ENCODE results near the gene HOXD3.

HOXD3 gene

DNA sequence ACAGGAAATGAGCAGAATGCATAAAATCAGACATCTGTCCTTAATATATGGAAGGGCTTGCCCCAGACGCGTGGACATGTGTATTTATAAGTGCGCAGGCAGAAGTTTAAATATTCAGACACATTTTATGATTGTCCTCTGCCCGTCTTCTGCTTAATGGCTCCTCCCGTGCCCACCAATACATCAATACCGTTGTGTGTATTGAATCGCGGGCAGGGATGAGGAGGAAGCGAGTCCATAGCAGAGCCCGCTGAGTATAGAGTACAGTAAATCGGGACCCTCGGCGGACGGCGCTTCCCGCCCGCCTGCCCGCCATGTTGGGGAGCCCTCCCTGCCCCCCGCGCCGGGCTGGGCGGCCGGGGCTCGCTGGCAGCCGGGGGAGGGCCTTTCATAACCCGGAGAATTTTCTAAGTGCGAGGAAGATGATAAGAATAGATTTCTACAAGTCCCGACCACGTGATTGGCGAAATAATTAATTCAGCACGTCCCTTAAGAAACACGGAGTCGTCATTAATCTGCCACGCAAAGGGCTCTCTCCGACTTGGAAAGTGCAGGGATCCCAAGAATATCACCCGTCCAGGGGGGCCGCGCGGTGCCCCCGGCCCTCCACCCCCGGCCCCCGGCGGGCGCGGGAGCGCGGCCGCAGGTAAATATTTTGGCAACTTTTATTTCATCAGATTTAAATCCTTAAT lies at the start of gene HOXD3:
HOXD3 (plus strand) TSS at position 501 of the 692 bp plus-strand sequence. CDS start 11,808 bp downstream, outside the sequence.
- no peak for DNase-seq

DNA sequence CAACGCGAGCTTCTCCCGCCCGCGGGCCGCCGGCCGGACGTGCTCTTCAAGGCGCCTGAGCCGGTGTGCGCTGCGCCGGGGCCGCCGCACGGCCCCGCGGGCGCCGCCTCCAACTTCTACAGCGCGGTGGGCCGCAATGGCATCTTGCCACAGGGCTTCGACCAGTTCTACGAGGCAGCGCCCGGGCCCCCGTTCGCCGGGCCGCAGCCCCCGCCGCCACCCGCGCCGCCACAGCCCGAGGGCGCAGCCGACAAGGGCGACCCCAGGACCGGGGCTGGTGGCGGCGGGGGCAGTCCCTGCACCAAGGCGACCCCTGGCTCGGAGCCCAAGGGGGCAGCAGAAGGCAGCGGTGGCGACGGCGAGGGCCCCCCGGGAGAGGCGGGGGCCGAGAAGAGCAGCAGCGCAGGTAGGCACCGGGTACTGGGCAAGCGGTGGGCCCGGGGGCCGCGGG lies 49.4 kb upstream of the HOXD3 start:
- no peak for DNase-seq

DNA sequence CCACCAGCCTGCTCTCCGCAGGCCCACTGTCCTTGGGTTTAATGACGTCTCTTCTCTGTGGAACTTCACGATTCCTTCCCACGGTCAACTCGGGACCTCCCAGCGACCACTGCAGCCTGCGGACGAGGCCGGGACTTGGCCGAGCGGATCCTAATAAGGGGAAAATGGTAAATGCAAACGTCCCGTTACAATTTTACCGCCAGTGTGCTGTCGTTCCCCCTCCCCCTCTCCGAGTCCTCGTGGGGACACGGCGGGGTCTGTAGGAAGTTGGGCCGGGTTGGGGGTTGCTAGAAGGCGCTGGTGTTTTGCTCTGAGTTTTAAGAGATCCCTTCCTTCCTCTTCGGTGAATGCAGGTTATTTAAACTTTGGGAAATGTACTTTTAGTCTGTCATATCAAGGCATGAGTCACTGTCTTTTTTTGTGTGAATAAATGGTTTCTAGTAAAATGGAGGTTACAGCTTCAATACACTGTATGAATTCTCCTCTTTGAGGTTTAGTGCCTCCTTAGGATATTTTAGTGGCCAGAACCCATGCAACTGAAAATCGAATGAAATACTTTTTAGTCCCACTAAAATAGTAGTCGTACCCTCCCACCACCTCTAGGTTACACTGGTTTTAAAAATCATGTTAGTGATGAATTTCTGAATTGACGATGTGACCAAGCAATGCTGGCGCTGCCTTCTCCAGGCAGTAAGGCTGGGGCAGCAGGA lies 47.8 kb upstream of the HOXD3 start:
- no peak for DNase-seq

DNA sequence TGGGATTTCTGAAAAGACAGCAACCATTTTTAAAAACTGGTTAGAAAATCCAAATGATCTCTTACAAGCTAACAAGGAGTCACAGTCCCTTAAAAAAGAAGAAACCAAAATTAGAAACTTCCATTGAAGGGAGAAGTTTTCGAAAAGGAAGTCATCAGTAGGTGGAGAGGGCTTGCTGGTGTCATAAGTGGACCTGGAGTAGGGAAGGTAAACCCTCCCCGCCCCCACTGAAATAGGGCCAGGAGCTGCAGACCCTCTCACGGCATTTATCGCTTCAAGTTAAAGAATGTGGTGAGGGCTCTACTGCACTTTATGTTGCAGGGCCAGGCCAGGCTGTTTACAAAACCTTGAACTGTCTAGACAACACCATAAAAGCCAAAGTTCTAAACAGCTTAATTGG lies 47.2 kb upstream of the HOXD3 start:
- no peak for DNase-seq

DNA sequence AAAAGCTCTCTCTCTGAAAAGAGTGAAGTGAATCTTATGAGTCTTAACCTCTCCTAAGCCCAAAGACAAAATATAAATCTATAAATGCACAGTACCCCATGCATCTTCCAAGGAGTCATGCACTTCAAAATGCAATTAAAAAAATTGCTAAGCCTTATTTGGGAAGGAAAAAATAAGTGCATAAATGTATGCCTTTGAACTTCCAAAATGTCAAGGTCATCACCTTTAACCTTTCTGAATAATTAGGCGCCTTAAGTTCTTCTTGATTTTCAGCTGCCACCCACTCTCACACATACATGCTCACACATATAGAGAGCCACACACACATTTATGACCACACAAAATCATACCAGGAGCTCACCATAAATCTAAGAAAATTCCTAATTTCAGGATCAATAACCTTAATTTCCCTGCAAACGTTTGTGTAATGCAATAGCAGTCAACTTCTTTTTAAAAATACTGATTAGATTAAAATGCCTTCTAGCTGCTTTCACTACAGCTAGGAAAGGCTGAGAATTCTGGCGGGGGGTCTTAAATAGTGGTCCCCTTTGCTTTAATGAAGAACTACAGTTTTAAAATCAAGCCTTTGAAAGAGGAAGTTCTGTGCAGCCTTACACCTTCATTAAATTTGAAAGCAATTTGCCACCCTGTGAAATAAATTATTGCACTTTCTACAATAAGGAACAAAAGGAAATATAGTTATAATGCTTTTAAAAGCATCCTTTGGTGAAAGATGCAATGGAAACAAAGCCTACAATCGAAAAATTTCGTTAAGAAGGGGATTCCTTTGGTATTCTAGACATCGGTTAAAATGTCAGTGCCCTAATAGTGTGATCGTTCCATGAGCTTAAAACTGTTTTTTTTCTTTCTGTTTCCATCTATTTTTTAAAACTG lies 46.4 kb upstream of the HOXD3 start:
- DNase-seq: no peak

DNA sequence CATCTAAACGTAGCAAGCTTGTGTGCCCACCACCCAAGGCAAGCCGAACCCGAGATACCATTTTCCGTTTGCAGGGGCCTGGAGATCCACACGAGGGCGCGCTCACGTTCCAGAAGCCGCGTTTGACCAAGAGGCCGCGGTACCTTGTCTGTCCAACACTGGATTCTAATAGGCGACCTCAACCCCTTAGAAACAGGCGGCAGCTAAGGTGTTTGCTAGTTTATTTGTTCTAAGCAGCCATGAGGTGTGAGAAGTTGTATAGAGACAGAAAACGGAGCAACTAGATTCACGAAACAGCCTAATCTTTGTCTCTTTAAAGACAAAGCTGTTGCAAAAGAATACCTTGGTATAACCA lies 45.8 kb upstream of the HOXD3 start:
- DNase-seq: no peak

DNA sequence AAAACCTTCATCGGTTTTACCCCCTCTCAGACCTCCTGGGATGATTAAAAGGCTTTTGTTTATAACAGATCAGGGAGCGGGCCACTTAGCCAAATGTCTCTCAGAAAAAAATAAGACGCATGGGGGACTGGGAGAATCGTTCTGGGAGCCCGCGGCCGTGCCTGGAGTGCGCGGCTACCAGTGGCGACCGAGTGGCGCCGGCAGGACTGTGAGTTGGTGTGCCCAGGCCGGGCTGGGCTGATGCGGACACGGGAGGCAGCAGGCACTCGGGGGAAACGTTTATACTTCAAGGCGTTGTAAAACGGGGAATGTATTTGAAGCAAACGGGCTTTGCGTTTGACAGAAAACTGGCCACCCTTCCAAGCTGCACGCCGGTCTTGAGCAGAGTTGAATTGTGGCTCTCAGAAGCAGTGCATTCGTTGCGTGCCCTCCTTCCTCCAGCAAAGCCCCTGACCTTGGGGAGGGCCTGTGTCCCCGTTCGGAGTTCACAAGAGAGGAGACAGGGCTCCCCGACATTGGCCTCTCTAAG lies 45.2 kb upstream of the HOXD3 start:
- no peak for DNase-seq

DNA sequence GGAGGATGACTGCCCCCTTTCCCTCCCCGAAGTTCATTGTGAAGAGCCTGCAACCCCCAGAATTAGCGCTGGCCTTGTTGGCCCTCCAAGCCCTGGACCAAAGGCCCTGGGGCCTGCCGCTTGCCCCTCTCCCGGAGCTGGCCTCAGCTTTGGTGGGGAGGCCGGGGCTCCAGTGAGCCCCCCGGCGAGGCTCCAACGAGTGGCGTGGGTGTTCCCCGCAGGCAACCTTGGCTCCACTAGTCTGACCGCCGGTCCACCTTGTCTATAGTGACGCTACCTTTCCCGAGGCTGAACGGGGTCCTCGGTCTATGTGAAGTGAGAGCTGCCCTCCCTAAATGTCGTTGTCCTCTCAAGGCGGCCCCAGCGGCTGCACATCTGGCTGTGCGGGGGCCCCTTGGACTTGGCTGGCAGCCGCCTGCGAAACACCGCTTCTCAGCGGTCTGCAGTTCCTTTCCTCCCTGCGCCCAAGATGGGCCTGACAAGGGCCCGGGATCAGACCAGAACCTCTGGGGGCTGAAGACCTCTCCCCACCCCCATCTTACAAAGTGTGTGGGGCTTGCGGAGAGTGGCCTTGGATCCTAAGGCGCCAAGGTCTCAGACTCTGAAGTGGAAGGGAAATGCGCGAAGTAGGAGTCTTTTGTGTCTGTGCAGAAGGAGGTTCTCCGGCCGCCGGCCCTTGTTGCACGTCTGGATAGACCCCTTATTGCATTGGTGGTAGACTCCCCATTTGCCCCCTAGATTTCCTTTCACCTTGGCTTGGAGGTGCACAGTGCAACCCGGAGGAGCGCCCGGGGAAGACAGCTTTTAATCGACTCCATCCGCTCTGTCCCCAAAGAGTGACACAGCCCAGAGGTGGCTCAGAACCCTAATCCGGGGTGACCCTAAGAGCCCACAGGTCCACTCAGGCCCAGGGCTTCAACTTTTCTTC lies 44.5 kb upstream of the HOXD3 start:
- DNase-seq: no peak

DNA sequence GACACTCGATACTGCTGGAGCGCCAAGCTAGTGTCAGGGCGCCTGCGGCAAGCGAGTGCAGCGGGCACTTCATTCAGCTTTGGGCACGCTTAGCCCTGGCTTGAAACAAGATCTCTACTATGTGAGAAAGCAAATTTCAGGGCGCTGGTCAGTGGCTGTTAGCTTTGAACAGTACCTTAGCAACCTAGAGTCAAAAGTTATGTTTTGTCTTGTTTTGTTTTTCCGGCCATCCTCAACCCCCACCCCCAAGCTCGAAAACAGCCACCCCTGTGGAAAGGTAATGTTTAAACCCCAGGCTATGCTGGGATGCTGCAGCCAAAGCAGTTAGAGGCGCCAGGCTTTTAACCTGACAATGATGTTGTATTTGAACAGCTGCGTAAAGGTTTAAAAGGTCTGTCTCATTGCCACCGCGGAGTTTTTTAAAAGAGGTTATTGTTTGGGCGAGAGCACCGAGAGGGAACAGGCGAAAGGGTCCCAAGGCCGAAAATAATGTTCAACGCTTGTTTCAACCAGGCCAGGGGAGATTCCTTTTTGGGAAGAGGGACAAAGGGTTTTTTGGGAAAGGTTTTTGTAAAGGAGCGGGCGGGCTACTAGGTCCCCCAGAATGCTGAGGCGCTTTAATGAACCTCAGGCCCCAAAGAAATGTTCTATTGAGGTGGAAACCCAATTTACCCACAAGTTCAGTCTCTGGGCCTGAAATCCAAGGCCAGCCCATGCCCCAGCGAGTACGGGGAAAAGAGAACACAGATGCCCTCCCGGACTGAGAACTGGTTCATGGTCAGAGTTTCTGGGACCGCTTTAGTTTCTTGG lies 42.8 kb upstream of the HOXD3 start:
- no peak for DNase-seq

DNA sequence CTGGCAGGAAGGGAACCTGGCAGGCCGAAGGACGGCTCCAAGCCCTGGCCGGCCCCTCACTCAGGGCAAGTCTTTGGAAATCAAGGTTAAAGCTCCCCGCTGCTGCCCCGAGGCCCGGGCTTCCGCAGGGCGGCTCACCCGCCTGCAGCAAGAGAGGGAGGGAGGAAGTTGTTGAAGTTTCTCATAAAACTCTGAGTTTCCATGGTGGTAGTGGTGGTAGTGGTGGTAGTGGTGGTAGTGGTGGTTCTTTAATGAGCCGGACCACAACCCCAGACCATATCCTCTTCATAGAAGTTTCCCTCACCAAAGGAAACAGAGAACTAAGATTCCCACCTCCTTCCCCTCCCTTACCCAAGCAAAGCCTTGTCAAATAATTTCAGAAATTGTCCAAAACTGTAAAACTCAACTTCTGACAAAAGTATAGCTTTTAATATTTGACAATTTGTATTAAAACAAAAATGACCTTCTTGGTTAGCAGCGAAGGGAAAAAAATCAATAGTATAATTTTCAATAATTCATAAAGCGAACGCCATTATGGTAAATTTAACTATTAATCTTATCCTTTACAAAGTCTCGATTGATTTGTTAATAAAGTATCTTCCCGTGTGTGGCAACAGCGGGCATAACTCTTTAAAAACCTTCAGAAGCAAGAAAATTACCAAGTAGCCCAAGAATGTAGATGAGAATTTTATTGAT lies 42.0 kb upstream of the HOXD3 start:
- DNase-seq: no peak

DNA sequence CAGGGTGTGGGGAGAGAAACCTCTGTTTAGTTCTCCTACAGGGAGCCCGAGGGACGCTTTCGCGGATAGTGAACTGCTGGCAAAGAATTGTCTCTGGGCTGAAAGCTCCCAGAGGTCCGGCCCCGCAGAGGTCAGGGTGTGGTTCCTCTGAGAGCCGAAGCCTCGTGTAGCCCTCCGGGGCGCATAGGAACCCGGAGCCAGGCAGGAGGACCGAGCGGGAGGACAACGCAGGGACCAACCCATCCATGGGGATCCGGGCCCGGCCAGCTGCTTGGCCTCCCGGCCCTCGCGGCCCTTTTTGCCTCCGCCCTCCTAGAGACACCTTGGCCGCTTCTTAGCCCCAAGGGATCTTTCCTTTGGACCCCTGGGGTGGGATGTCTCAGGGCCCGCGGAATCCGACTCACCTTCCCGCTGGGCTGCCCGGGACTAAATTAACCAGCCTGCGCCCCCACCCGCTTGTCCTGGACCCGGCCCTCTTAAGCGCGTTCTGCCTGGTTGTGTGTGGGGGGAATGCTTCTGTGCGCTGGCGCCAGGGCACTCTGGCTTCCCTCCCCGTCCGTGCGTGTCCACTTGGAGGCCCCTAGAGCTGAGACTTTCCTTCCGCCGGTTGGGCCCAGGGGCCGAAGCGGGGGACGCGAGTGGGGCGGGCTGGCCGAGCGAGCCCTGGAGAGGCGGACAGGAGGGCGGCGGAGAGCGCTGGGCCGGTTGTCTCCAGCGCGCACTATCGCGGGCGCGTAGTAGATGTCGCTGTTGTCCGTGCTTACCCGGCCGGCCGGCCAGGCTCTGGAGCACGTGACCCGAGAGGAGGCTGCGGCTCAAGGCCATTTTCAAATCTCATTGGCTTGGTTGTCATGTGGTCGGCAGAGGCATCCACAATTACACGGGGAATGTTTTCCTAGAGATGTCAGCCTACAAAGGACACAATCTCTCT lies 41.0 kb upstream of the HOXD3 start, which contains the start of gene HOXD10:
HOXD10 (plus strand) TSS at position 896 of the 931 bp plus-strand sequence. CDS start 56 bp downstream, outside the sequence.
- no peak for DNase-seq

DNA sequence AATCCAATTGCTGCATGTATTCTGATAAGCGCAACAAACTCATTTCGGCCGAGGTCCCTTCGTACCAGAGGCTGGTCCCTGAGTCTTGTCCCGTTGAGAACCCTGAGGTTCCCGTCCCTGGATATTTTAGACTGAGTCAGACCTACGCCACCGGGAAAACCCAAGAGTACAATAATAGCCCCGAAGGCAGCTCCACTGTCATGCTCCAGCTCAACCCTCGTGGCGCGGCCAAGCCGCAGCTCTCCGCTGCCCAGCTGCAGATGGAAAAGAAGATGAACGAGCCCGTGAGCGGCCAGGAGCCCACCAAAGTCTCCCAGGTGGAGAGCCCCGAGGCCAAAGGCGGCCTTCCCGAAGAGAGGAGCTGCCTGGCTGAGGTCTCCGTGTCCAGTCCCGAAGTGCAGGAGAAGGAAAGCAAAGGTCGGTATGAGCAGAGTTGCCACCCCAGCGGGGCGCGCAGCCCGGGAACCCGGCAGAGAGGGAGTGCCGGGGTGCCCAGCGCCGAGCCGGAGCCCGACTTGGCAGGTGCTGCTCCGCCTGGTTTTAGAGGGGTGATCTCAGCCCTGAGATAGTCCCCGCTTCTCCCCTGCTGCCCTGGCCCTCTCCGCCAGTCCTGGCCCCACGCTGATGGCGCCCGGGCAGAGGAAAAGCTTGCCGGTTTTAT lies 39.8 kb upstream of the HOXD3 start:
- no peak for DNase-seq

DNA sequence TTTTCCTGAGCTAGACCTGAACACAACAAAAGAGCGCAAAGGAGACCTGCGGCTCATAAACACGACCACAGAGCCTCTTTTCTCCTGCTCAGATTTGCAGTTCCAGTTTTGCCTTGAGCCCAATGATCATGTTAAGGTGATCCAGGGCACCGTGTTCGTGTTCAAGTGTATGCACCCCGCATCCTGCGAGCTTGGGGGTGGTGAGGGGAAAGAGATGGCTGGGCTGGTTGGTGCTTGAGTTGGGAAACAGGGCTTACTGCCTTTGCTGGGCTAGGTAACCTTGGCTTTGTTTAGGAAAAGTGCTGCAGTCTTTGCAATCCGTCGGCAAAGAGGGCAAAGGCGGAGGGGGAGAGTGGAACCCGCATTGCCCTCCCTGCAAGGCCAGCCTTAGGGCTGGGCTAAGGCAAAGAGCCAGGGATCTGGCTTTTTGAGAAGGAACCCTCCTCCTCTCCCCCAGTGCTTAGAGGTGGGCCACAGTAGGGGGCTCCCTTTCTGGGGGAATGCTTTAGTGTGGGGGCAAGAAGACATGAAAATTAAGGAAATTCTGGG lies 39.2 kb upstream of the HOXD3 start:
- DNase-seq: no peak

DNA sequence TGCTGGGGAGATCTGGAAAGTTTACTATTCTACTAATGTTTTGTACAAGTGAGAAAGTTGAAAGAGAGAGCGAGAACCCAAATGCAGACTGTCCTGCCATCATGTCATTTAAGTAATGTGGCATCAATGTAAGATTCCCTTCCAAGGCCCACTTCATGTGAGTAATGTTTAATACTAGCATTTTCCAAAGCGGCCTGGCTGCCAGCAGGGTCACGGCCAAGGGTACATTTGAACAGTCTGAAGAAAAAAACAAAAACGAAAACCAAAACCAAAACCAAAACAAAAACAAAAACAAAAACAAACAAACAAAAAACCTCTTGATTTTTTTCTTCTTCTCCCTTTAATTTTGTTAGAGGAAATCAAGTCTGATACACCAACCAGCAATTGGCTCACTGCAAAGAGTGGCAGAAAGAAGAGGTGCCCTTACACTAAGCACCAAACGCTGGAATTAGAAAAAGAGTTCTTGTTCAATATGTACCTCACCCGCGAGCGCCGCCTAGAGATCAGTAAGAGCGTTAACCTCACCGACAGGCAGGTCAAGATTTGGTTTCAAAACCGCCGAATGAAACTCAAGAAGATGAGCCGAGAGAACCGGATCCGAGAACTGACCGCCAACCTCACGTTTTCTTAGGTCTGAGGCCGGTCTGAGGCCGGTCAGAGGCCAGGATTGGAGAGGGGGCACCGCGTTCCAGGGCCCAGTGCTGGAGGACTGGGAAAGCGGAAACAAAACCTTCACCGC lies 38.3 kb upstream of the HOXD3 start:
- no peak for DNase-seq

DNA sequence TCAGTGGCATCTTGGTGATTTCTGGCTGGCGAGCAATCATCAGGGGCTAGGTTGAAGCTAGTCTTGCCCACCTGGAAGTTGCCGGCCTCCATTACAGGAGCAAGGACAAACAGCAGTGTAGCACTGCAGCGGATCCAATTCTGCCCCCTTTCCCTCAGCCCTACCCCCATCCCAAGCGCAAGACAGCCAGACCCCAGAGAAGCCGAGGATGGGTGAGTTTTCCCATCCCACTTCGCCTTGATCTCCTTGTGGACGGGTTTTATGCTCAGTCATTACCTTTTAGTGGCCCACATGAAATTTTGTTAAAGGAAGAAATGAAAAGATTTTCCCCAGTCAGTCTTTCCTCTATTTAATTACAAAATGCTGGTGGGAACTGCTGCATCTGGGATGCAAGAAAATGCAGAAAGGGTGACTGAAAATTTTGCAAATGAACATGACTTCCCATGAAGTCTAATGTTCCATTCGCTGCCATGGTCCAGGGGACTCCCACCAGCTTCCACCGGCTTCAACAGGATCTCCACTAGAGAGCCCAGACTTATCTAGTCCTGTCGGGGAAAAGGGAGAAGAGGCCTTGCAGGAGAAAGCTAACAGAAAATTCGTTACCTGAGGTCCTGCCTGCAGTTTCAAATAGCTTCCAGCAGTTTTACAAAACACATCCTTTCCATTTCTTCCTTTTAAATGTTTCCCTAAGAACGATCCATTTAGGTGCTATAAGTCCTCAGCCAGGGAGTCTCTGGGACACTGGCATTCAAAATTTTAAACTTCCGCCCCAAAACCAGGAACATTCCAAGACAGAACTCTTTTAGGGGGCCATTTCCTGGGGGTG lies 36.5 kb upstream of the HOXD3 start:
- DNase-seq: no peak

DNA sequence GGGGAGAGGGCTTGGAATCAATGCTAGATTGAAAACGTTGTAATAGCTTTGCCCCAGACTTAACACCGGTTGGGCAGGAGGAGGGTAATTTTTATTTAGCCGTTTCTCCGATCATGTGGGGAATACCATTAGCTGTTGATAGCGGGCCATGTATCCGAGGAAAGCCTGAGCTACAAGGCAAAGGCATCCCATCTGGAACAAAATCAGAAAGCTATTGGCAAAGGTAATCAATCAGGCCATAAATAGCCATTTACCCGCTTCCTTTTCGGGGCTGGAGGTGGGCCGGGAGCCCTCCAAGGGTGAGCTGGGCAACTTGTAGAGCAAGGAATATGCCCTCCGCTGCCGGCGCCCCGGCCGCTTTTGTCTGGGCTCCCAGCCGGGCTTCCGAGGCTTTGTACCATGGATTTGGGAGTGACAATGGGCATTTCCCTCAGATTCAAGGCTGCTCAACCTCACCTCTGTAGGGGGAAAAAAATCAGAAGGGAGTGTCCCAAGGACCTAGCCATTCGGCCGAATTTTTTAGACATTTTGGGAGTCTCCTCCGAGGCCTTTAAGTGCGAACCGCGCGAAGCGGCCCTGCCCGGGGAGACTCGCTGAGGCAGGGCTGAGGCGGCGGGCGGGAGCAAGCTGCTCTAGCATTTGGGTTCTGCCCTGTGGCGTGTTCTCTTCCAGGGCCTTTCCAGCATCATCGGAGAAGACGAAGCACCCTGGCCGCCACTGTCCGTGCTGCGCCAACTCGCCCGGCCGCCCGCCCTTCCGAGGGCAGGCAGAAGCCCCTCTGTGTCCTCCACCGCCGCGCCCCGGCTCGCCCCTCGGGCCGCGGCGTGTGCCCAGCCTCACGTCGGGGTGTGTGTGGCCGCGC lies 35.7 kb upstream of the HOXD3 start:
- no peak for DNase-seq
